ENCODE data around the gene GRM1.

- TF ChIP-seq CTCF (conservative IDR thresholded peaks at IDR 0.05; ENCODE audit: low read length) (no peak), EZH2phosphoT487 (IDR thresholded peaks at IDR 0.05; ENCODE audit: borderline replicate concordance) (no peak)
Observed at GRCh38 chr6:146090474-146090873, 61.6 kb downstream of the GRM1 start.

Measured in Loucy (cell line).